Forelimb muscle (tissue), 1 donor: ENCODE results near the gene SNX6. TPM values are rescaled to one million over a fixed set of nuclear protein-coding genes. Genes with fewer than 3 reads are reported as not detected.
A peak's percentile ranks its signal among the peaks of the same experiment; 100 is the strongest.
"Not testable (repeated sequence)": the region's sequence is repeated elsewhere in the genome, so short reads cannot be mapped to it uniquely, and the experiment has no call there.

ENCODE experiments used
- DNase-seq: peaks from one replicate; pipeline ENCODE4 v3.0.0-alpha.2; 2013; ENCODE audit warnings: low read depth
- polyA plus RNA-seq: library from polyadenylated mRNA; unstranded; fragments of 120-200 nt; gene quantifications from one replicate; pipeline ENCODE4 v1.2.1, GENCODE V29; 2013; ENCODE audit not compliant: insufficient read length

SNX6 gene
- polyA plus RNA-seq, 1 donor, result 68.1 TPM

DNA sequence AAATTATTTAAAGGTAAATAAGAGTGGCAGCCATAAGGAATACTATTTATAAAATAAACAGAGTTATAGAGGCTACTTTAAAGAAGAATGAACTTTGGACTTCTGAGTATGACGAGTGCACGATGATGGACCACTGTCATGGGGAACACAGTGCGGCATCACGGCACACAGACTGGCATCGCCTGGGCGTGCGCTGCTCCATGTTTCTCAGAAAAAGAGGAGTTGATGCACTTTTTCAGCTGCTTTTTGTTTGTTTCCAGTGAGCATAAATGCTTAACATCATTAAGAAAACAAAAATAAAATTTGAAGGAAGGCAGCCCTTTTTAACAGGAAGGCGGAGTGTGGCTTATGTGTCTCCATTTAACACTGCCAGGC lies 67.2 kb downstream of the SNX6 start:
- no peak for DNase-seq

DNA sequence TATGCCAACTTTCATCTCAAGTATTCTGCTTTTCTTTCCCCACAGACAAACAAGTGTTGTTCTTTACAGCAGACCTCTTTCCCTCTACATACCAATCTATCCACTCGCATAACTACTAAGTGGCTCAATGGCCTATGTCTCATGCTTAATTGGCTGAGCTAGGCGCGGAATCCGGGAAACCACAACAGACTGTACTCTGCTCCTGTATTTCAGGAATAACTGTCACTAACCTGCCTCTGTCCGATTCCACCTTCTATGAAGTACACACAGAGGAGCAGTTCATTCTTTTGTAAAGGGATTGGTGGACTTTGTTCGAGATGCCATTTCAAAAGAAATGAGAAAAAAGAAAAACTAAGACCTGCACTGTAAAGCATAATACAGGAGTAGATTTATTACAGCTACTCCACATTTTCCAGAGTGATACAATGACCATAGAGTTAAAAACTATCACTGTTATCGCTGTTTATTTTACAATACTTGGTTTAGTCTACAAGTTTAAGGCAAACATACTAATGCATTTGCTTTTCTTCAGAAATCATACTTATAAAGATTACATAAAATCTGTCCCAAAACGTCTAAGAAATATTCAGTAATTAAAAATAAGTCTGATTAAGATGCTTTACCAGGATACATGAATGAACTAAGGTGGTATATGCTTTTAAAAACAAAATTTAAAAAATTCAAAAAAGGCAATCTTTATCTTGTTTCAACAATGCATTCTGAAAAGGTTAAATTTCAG lies 67.7 kb downstream of the SNX6 start:
- DNase-seq, result not testable (repeated sequence)

DNA sequence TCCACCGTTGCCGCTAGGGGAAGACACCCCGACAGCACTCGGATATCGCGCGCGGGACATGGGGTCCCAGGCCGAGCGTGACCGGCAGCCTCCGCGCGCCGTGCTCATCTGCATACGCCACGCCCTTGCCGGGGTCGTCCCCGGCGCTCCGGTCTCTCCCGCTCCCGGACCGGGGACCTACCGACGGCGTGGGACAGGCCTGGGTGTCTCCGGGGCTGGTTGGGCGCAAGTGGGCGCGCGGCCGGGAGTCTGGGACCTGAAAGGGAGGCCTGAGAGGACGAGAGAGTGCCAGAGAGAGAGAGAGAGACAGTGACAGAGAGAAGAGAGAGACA lies 73.5 kb downstream of the SNX6 start:
- not testable (repeated sequence) for DNase-seq

DNA sequence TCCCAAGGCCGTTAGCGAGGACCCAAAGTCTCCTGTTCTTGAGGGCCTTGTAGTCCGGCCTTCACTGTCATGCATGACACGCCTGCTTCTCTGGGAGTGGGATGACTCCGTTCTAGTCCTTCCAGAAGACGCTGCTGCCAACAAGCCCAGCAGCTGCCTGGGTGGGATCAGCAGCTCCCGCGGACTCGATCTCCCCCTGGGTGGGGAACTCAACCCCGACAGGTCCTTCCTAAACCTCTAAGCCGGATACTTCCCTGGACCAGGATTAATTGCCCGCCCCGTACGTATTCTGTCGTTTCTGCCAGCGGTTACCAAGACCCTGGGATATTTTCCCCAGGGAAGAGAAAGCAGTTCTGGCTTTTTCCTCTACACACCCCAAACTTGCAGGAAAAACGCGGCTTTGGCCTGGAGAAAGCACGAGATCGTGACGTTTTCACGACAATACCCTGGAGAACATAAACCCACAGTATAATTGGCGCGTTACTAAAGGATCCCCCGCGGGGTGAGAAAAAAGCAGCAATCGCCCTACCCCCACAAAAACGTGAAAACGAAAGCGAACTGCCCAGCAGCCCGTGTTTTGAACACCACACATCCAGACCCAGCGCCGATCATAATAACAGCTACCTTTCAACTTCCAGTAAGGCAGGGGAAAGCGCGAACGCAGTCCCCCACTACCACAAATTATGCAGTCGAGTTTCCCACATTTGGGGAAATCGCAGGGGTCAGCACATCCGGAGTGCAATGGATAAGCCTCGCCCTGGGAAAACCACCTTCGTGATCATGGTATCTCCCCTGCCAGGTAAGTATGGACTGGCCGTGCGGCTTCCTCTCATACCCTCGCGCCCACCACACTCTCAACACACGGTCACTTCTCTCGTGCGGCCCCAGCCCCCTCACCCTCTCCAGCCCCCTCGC lies 74.1 kb downstream of the SNX6 start:
- DNase-seq, result not testable (repeated sequence)

DNA sequence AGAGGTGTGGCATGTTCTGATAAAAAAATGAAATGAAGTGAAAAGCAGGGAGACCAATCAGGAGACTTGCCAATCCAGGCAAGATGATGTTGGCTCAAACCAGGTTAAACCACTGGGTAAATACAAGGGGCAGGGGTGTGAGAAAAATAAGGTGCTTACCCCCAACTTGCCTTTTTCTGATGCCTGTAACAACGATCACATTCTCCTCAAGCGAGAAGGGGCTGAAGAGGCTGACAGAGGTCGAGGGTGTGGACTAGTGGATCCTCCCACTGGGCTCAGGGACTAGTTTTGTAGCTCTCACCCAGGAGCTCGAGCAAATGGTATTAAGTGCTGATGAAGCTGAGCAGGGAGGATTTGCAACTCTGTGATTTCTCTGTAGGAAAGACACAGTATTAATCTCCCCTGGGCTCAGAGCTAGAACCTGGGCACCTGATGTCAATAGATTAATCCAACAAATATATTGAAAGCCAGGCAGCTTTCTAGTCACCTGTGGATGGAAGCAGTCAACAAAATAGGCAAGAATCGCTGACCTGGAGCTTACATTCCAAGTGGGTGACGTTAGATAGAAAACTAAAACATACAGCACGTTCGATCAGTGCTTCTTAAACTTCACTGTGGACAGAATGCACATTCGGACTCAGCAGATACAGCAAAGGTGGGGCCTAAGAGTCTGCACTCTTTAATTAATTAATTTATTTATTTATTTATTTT lies 75.3 kb downstream of the SNX6 start:
- no peak for DNase-seq

DNA sequence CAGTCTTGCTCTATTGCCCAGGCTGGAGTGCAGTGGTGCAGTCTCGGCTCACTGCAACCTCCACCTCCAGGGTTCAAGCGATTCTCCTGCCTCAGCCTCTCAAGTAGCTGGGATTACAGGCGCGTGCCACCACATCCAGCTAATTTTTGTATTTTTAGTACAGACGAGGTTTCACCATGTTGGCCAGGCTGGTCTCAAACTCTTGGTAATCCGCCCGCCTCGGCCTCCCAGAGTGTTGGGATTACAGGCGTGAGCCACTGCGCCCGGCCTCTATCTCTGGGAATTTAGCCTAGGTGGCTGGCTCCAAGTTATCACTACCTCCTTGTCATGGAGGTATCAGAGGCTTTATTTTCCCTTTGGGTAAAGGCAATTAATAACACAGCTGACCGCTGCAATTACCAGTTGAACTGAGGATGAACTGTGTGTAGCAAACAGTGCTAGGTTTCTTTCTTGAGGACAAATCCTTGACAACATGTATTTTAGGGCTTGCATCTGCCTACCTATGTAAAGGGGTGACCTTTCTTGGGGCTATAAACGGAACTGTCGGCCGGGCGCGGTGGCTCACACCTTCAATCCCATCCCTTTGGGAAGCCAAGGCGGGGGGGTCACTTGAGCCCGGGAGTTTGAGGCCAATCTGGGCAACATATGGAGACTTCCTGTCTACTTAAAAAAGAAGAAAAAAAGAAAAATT lies 80.5 kb downstream of the SNX6 start:
- DNase-seq, result not testable (repeated sequence)

DNA sequence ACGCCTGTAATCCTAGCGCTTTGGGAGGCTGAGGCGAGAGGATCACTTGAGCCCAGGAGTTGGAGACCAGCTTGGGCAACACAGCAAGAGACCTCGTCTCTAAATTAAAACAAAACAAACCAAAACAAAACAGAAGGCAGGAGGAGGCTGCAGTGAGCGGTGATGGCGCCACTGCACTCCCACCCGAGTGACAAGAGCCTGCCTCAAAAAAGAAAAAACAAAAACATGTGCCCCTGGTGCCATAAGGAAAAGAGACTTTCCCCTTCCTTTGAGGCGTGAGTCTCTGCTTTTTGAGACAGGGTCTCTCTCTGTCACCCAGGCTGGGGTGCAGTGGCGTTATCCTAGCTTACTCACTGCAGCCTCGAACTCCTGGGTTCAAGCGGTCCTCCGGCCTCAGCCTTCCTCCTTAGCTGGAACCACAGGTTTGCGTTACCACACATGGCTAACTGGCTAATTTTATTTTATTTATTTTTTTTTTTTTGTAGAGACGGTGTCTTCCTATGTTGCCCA lies 81.4 kb downstream of the SNX6 start:
- DNase-seq, result no peak

DNA sequence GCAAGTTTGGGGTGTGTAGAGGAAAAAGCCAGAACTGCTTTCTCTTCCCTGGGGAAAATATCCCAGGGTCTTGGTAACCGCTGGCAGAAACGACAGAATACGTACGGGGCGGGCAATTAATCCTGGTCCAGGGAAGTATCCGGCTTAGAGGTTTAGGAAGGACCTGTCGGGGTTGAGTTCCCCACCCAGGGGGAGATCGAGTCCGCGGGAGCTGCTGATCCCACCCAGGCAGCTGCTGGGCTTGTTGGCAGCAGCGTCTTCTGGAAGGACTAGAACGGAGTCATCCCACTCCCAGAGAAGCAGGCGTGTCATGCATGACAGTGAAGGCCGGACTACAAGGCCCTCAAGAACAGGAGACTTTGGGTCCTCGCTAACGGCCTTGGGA lies 82.8 kb downstream of the SNX6 start:
- not testable (repeated sequence) for DNase-seq

DNA sequence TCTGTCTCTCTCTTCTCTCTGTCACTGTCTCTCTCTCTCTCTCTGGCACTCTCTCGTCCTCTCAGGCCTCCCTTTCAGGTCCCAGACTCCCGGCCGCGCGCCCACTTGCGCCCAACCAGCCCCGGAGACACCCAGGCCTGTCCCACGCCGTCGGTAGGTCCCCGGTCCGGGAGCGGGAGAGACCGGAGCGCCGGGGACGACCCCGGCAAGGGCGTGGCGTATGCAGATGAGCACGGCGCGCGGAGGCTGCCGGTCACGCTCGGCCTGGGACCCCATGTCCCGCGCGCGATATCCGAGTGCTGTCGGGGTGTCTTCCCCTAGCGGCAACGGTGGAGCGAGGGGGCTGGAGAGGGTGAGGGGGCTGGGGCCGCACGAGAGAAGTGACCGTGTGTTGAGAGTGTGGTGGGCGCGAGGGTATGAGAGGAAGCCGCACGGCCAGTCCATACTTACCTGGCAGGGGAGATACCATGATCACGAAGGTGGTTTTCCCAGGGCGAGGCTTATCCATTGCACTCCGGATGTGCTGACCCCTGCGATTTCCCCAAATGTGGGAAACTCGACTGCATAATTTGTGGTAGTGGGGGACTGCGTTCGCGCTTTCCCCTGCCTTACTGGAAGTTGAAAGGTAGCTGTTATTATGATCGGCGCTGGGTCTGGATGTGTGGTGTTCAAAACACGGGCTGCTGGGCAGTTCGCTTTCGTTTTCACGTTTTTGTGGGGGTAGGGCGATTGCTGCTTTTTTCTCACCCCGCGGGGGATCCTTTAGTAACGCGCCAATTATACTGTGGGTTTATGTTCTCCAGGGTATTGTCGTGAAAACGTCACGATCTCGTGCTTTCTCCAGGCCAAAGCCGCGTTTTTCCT lies 83.4 kb downstream of the SNX6 start:
- DNase-seq, result not testable (repeated sequence)

DNA sequence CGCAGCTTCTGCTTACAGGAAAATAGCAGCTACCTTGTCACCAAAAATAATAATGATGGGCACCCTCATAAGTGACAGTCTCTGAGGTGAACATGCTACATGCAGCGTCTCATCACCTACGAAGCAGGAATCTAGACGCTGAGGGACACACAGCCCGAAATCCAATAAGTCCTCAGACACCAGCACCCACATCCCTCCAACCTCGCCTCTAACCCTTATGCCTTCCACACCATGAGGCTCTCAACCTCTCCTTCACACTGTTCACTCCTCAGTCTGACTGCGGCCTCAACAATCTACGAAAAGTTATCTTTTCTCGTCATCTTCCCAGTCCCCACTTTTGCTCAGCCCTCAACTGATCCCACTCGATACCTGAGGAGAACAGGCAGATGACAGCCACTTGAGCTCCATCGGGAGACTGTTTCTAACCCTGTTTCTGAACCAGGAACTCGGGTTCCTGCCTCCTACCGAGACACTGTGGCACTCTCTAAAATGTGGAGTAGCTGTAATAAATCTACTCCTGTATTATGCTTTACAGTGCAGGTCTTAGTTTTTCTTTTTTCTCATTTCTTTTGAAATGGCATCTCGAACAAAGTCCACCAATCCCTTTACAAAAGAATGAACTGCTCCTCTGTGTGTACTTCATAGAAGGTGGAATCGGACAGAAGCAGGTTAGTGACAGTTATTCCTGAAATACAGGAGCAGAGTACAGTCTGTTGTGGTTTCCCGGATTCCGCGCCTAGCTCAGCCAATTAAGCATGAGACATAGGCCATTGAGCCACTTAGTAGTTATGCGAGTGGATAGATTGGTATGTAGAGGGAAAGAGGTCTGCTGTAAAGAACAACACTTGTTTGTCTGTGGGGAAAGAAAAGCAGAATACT lies 89.5 kb downstream of the SNX6 start:
- DNase-seq, result not testable (repeated sequence)

DNA sequence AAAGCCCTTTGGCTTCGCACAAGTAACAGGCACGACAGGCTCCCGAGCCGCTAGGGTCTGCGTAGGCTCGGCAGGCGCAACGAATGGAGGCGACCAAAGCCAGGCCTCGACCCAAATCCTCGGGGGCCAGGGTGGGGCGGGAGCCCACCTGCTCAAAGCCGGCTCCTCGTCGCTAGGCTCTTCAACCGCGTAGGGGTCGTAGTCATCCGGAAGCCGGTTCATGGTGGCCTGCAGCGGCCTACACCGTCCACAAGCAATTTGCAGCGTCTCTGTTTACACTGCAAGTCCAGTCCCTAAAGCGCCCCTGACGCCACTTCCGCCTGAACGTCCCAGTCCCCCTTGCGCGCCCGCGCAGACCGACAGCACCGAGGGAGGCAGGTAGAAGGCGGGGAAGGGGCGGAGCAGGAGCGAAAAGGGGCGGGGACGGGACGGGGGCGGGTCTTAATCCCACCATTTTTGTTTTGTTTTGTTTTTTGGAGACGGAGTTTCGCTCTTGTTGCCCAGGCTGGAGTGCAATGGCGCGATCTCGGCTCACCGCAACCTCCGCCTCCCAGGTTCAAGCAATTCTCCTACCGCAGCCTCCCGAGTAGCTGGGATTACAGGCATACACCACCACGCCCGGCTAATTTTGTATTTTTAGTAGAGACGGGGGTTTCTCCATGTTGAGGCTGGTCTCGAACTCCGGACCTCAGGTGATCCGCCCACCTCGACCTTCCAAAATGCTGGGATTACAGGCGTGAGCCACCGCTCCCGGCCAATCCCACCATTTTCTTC lies 90.4 kb downstream of the SNX6 start, which contains the start of gene EAPP:
Gene EAPP (minus strand): TSS at position 295 of the 774 bp plus-strand sequence. CDS start 73 bp downstream, at position 222.
- peak; percentile 90 for DNase-seq

DNA sequence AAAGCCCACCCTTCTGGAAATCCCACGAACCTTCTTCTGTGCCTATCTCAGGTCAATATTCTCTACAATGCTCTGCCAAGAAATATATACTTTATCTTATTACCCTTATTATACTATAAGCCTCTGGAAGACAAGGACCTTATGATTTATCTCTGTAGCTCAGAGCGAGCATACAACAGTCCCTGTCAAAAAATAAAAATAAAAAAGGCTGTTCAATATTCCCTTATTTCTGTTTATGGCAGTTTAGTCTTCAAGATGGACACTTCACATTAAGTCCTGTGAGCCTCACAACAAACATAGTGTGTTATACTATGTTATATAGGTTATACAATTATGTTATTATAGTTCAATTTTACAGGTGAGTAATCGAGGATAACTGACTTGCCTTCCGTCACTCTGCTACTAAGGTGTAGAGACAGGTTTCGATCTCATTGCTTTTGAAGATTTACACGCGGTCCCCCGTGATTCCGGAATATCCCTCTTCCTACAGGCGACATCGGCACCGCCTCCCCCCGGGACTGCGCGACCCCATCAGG lies 91.0 kb downstream of the SNX6 start:
- no peak for DNase-seq

DNA sequence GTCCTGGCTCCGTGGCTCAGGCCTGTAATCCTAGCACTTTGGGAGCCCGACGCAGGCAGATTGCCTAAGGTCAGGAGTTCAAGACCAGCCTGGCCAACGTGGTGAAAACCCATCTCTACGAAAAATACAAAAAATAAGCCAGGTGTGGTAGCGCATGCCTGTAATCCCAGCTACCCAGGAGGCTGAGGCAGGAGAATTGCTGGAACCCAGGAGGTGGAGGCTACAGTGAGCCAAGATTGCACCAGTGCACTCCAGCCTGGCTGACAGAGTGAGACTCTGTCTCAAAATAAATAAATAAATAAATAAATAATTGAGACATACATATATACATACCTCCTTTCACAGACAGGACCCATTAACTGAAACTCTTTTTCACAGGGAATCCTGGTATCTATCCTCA lies 91.9 kb downstream of the SNX6 start:
- DNase-seq, result not testable (repeated sequence)

DNA sequence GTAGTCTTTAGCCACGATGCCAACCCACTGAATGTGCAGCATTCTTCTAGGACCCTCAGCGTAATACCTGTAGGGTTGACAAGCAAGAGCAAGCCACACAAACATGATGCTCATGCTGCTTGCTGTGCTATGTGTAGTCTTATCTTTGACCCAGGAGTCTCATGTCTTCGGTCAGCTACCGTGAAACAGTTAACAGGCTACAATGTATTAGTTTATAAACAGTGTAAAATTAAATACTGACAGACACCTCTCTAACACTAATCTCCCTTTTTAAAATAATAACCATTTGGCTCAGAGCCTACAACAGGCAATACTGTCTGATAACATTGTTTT lies 92.3 kb downstream of the SNX6 start:
- no peak for DNase-seq

DNA sequence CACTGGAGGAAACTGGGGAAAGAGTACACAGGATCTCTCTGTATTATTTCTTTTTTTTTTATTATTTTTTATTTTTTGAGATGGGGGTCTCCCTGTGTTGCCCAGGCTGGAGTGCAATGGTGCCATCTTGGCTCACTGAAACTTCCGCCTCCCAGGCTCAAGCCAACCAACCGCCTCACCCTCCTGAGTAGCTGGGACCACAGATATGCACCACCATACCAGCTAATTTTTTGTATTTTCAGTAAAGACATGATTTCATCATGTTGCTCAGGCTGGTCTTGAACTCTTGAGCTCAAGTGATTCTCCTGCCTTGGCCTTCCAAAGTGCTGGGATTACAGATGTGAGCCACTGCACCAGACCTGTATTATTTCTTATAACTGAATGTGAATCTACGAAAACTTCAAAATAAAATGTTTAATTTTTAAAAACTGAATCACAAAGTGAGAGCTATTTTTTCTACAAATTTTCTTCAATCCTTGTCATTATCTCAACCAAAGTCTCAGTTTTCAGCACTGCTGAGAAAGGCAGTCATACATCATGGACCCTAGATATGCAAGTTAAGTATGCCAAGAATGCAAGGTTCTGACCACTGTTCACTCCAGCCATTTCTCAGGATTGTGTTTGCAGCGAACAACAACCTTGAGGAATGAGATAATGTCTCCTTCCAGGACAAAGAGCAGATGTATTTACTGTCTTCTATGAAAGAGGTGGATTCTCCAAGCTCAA lies 92.8 kb downstream of the SNX6 start:
- DNase-seq, result no peak

DNA sequence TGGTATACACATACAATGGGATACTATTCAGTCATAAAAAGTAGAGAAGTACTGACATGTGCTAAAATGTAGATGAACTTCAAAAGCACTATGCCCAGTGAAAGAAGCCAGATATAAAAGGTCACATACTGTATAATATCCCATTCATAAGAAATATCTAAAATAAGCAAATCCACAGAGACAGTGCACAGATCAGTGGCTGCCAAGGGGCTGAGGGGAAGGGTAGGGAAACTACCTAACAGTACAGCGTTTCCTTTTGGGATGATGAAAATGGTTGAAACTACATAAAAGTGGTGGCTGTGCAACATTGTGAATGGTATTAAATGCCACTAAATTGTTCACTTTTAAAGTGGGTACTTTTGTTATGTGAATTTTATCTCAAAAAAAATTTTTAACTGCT lies 102.4 kb downstream of the SNX6 start:
- DNase-seq, result no peak

DNA sequence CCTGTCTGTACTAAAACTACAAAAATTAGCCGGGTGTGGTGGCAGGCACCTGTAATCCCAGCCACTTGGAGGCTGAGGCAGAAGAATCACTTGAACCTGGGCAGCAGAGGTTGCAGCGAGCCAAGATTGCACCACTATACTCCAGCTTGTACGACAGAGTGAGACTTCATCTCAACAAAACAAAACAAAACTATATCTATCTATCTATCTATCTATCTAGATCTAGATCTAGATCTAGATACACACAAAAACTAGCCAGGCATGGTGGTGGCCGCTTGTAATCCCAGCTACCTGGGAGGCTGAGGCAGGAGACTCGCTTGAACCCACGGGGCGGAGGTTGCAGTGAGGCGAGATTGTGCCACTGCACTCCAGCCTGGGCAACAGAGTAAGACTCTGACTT lies 105.7 kb downstream of the SNX6 start:
- DNase-seq, result not testable (repeated sequence)

DNA sequence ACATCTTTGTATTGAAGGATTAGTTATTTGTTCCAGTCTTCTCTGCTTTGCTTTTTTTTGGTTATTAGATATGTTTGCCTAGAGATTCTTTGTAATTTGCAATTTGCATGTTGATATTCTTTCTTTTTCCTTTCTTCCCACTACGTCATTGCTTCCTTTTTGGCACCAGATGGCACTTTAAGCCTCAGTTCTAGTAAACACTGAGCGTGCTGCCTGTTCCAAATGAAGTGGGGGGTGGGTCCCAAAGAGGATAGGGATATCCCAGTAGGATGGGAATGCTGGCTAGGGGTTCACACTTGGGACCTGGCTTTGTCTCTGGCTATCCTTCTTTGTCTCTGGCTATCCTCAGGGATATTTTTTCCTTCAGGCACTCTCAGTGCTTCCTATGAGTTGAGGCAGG lies 107.5 kb downstream of the SNX6 start:
- DNase-seq, result no peak
